GM23338 (cell line): ENCODE measurements around the gene ADPRH.

ENCODE experiments used
- EZH2 ChIP-seq: fragments of 200-600 bp; sonication (generic); IDR thresholded peaks from one replicate; pipeline ENCODE4 v1.8.0; 2017; ENCODE audit warnings: antibody characterized with exemption, mild to moderate bottlenecking, low read depth; ENCODE audit not compliant: unreplicated experiment
- TF ChIP-seq, protein P1 (sequence below), 2 experiments: fragments of 200-600 bp in 1 of 2; sonication (generic) in 1 of 2; conservative IDR thresholded peaks; 2 replicates each; pipeline versions ENCODE4 v1.5.1 to v1.6.1; 2016 to 2017; ENCODE audit warnings: antibody characterized with exemption in 2 of 2, low read depth in 2 of 2, mild to moderate bottlenecking in 2 of 2, moderate library complexity in 1 of 2

DNA sequence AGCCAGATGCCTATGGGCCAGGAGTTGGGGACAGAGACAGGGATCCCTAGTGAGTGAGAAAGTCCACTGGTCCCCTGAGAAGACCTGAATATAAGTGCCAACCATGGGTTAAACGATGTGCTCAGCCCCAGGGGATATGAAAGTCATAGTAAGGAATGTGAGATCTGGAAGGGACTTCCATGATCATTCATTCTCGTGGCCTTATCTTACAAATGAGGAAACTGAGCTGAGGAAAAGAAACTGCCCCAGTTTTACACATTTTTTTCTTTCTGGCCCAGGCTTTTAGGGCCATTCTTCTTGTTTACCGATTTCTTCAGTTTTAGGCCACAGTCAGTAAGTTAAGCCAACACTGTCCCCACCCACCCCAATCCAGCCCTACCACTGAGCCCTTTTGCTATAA lies 31.0 kb upstream of the ADPRH start:
- TF ChIP-seq, protein P1, sequence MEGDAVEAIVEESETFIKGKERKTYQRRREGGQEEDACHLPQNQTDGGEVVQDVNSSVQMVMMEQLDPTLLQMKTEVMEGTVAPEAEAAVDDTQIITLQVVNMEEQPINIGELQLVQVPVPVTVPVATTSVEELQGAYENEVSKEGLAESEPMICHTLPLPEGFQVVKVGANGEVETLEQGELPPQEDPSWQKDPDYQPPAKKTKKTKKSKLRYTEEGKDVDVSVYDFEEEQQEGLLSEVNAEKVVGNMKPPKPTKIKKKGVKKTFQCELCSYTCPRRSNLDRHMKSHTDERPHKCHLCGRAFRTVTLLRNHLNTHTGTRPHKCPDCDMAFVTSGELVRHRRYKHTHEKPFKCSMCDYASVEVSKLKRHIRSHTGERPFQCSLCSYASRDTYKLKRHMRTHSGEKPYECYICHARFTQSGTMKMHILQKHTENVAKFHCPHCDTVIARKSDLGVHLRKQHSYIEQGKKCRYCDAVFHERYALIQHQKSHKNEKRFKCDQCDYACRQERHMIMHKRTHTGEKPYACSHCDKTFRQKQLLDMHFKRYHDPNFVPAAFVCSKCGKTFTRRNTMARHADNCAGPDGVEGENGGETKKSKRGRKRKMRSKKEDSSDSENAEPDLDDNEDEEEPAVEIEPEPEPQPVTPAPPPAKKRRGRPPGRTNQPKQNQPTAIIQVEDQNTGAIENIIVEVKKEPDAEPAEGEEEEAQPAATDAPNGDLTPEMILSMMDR (conservative IDR thresholded peaks at IDR 0.05; ENCODE audit: low read depth in 2 of 2), result no peak
- TF ChIP-seq EZH2, result no peak
